Measurements from ENCODE around the gene OR5B2.
"Not testable (repeated sequence)": the region's sequence is repeated elsewhere in the genome, so short reads cannot be mapped to it uniquely, and the experiment has no call there.

The OR5B2 gene

DNA sequence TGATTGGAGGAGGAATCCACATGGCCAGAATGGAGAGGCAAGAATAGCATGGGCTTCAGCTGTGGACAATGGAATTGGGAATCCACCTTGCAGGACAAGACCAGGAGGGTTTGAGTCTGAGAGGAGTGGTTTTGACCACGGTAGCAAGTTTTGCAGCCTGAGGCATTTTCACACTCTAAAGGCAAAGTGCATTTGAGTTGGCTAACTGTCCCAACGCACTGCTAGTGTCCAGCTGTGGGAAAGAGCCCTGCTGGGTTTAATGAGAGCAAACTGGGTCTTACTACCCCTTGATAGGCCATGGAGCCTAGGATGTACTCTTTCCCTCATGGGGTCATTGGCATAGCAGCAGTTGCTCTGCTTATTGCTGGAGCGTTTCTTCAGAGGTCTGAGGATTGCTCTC is at the start of gene OR5B2:
OR5B2 (minus strand) TSS at position 101 of the 400 bp plus-strand sequence. CDS start 4,860 bp downstream, outside the sequence.
- DNase-seq, result no peak

DNA sequence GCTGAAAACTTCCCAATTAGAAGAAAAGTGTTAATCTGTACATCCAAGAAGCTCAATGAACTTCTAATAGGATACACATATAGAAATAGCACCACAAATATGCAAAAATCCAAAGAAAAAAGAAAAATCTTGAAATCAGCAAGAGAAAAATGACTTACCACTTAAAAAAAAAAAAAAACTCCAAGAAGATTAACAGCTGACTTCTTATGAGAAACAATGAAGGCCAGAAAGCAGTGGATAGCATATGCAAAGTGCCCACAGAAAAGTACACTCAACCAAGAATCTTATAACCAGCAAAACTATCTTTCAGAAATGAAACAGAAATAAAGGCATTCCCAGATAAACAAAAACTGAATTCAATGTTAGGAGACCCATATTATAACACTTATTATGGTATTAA is 44.0 kb upstream of the OR5B2 start:
- no peak for DNase-seq

DNA sequence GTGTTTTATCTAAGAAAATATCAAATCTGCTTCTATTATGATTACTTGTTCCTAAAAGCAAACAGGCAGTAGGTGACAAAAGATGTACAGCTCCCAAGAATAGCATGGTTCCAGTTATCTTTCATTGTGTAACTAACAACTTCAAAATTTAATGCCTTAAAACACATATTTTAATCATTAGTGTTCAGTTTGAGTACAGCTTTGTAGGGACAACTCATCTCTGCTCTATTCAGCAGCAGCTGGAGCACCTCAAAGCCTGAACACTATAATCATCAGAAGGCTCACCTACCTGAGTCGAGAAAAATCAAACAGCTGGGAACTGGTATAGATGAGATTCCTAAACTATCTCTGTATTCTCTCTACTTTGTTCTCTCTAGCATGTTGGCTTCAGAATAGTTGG is 38.4 kb upstream of the OR5B2 start:
- DNase-seq, result no peak

DNA sequence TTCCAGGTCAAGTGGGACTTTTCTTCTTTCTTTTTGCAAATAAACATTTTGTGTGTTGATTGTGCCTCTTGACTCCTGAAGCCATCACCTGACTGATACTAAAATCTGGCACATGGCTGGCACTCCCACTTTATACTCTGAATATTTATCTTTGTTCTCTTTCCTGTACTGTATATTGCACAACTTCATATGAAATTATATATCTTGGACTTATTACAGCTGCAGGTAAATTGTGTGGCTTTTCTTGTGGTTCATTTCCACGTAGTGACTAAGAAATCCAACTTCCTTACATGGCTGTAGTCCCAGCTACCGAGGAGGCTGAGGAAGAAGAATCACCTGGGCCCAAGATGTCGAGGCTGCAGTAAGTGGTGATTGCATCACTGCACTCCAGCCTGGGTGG is 37.8 kb upstream of the OR5B2 start:
- no peak for DNase-seq

DNA sequence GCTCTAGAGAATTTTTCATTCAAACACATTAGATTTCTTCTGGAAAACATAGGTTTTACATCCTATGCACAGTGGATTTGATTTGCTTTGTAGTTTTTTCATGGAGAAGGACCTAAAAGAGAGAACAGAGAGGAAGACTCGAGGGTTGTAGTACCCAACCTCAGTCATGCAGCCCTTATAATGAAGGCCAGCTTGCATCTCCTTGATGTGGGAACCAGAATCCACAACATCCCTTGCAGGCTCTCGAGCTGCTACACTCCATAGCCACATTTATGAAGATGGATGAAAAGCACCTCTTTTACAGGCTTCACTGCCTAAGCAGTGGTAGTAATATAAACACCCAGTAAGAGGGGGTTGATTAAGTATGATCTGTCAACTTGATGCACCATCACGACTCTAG is 23.7 kb upstream of the OR5B2 start:
- no peak for DNase-seq

DNA sequence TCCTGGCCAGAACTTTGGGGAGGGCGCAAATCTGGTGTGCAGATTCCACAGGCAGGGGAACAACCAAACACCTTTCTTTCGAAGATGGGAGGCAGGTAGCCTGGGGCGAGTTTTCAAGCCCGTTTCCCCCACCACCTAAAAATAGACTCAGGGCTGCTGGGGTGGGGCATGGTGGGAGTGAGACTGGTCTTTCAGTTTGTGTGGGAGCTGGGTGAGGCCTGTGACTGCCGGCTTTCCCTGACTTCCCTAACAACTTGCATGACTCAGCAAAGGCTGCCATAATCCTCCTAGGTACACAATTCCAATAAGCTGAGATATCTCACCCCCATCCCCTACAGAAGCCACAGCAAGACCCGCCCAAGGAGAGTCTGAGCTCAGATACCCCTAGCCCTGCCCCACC is 18.4 kb upstream of the OR5B2 start:
- DNase-seq, result no peak

DNA sequence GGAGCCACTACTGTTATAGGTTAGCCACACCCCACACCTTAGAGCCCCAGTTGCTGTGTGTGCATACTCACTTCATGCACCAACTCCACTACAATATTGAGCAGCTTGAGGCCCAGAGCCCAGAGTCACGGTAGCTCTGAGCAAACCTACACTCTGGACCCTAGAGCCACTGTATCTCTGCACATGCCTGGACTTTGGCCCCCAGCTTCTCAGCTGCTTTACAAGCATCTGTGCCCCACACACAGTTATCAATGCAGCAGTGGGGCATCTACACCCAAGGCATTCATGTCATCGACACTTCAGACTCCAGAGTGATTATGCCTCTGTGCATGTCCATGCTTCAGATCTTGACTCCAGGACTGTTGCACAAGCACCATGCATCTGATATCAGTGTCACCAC is 16.4 kb upstream of the OR5B2 start:
- DNase-seq, result no peak

DNA sequence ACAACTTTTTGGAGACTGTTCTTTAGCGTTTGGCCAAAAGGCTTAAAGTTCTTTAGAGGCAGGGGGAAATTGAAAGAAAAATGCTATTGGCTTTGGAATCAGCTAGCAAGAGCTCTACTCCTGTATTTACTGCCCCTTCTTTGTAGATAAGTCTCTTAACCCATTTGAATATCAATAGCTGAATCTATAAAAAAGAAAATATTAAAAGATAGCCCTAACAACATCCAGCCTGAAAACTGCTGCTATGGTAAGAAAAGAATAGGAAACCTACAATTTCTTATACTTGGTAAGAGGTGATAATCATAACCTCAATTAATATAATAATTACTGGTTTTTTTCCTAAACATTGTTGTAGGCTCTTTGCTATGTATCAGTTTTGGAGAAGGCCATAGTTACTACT is 14.2 kb upstream of the OR5B2 start, which contains the start of gene OR5B12:
OR5B12 (minus strand) TSS at position 101 of the 400 bp plus-strand sequence. CDS start 2,085 bp downstream, outside the sequence.
- no peak for DNase-seq

DNA sequence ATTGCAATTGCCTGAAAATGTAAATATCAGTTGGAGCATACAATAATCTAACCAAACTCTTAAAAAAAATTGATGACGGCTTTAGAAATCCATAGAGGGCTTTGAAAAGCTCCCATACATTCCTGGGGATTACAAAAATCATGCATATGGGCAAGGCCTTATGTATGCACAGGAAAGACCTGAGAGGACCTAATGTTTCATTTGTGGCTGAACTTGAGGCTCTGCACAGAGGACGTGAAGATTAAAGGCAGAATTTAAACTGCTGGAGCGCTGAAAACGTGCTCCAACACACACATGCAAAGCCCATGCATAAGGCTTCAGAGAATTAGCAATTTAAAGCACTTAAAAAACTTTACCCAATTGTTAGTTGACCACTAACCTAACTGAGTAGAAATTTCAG is 10.6 kb upstream of the OR5B2 start:
- no peak for DNase-seq

DNA sequence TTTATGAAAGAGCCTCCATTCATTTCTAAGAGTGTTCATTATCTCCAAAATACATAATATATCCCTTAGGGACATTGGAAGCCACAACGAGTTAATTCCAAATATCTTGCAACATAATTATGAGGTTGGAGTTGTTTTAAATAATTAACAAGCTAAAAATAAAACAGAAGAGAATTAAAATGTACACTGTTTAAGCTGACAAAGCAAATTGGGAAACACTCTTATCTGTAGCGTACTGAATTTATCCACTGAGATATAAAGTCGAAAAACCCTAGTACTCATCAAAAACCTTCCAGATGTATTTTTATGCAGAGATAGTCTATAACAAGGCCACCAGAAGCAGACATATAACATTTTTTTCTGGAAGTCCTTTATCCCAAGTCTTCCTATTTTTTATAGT is 6.3 kb upstream of the OR5B2 start:
- DNase-seq, result no peak

DNA sequence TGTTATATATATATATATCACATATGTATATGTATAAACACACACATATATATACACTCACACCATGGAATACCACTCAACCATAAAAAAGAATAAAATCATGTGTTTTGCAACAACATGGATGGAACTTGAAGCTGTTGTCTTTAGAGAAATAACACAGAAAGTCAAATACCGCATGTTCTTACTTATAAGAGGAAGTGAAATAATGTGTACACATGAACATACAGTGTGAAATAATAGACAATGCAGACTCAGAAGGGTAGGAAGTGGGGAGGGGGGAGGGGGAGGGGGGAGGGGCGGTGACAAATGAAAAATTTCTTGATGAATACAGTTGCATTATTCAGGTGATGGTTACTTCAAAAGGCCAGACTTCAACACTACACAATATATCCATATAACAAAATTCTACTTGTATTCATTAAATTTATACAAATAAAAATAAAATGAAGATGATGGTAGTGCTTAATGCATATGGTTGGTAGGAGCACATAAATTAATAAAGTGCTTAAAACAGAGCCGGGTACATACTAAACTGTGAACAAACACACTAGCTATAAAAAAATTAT is 5.8 kb upstream of the OR5B2 start:
- DNase-seq, result no peak

DNA sequence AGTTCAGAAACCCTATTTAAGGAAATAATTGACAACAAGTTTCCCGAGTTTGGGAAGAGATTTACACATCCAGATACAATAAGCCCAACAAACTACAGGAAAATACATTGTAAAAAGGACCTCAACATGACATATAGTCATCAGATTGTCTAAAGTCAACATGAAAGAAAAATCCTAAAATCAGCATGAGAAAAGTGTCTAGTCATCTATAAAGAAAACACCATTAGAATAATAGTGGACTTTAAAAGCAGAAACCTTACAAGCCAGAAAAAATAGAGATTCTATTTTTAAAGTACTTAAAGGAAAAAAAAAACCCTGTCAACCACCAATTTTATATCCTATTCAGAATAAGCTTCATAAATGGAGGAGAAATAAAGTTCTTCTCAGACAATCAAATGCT is 1.4 kb upstream of the OR5B2 start:
- no peak for DNase-seq

DNA sequence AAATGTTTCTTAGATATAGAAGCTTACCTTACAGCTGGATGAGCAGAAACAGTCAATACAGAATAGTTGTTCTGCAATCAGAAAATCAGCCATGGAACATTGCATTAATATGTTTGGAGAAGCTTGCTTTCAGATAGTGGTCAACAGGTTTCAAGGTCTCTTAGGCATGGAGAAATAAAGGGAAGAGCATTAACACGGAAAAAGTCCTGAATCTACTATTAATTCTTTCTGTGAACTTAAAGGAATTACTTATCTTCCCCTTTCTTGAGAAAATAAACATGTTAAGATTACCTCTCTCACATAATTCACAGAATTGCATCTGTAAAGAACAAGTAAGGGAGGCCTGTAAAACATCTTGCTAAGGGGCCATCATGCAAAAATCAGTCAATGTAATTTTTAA is 21.1 kb downstream of the OR5B2 start, which contains the start of gene OR5B3:
OR5B3 (minus strand) TSS at position 101 of the 400 bp plus-strand sequence. CDS start 3,465 bp downstream, outside the sequence.
- DNase-seq, result no peak

DNA sequence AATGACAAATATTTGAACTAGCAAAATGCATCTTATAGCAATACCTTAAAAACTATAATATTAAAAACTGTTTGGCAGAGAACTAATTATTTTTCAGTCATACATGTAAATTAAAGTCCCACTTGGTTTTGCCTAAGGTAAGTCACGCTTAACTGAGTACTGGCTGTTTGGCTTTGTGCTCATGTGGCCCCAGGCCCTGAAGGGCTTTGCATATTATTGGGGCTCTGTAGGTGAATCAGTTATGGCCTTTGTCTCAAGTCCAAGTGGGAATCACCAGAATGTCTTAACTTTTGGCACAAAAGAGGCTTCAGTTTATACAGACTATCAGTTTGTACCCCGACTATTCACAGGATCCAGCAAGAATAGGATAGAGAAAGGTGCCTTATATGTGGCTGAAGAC is 28.3 kb downstream of the OR5B2 start:
- not testable (repeated sequence) for DNase-seq

DNA sequence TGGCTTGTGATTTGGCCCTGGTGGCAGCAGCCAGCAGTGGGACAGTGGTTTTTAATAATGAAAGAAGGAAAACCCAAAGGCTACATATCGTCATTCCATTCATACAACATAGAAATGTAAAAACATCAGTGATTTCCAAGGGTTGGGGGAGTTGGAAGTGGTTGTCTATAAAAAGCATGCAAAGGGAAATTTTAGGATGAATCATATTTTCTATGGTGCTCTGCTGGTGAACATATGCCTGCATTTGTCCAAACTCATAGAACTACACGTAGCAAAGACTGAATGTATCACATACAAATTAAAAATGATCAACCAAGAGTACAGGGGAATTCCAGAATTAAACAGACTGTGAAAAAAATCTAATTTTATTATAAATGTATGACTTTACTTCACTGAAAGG is 32.3 kb downstream of the OR5B2 start:
- peak; percentile 9 for DNase-seq

DNA sequence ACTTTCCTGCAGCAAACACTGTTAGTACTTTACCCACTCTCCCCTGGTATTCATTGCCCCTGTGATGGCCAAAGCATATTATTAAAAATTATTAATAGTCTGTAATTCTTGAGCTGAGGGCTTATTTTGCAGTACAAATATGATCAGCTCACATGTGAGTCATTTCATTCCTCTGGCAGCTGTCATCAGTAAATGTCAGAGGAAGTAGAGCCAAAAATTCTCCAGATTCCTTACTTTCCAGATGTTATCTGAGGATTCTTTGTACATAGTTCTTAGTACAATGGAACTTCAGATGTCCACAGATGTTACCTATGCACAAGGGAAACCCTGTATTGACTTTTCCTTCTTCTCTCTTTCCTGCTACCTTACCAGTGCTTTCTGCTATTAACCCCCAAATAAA is 33.7 kb downstream of the OR5B2 start:
- DNase-seq, result peak; percentile 54

DNA sequence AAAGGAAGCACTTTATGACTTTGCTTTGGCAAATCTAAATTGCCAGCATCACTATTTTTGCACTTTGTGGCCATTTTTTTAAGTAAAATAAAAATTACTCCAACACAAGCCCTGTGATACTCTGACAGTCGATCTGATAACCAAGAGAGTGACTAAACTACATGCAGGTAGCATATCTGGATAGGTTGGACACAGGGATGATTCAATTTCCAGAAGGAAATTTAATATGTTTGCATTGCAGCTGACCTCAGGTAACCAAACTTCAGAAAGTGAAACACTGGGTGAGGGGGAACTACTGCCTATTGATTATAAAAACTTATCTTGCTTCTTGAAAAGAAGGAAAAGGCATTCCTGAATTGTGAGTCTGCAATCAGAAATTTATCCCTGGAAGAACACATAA is 35.2 kb downstream of the OR5B2 start:
- no peak for DNase-seq

DNA sequence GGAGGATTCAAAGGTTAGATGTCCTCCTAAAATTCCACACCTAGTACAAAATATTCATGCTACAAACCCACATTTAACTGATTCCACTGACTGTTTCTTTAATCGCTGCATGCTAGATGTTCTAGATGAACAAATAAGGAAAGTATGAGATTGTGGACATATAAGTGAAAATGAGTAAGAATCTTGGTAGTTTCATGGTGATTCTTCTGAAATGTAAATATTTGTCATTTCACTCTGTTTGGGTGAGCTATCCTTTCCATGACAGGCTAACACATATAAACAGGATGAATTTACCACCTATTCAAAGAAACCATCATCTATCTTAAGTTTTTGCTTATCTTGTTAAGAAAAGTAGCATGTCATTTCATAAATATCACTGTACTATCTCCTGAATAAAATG is 36.0 kb downstream of the OR5B2 start:
- peak; percentile 0 for DNase-seq

DNA sequence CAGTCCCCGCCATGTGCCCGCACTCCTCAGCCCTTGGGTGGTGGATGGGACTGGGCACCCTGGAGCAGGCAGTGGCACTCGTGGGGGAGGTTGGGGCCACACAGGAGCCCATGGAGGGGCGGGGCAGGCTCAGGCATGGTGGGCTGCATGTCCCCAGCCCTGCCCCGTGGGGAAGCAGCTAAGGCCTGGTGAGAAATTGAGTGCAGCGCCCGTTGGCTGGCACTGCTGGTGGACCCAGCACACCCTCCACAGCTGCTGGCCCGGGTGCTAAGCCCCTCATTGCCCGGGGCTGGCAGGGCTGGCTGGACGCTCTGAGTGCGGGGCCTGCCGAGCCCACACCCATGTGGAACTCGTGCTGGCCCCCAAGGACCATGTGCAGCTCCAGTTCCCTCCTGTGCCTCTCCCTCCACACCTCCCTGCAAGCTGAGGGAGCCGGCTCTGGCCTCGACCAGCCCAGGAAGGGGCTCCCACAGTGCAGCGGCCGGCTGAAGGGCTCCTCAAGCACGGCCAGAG is 37.3 kb downstream of the OR5B2 start:
- DNase-seq, result no peak
